ENCODE results near the gene IREB2.

Gene IREB2

DNA sequence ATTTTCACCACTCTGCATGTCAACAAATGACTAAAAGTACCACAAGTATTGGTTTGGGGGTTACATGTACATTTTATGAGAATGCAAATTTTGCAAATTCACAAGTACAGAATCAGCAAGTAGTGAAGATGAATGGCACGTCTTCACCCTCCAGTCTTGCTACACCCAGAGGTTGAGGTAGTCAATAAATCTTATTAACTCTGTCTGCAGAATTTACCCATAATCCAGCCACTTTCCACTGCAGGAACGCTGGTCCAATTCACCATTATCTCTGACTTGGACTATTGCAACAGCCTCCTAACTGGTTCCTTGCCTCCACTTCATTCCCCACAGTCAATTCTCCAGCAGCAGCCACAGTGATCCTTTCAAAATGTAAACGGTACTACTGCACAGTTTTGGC lies 112.8 kb downstream of the IREB2 start:
- no peak for DNase-seq (ENCODE audit: low spot score)
